Fibroblast of villous mesenchyme (primary cell): ENCODE data around the gene ZNF385B. TPM values are rescaled to one million over a fixed set of nuclear protein-coding genes. Genes with fewer than 3 reads are reported as not detected.
A peak's percentile ranks its signal among the peaks of the same experiment; 100 is the strongest.

Experiments
- DNase-seq: peaks from one replicate; pipeline ENCODE4 v3.0.0-alpha.2; 2010; ENCODE audit warnings: low read depth
- H3K4me3 ChIP-seq: 2 replicates; pipeline ENCODE4 v1.5.1; 2011; ENCODE audit warnings: low read depth, mild to moderate bottlenecking, low read length
- total RNA-seq: library from RNA; depleted of rRNA; stranded (reverse); fragments of >200 nt; gene quantifications from 2 replicates; pipeline ENCODE4 v1.2.3, GENCODE V29; 2012
- TF ChIP-seq, protein P1 (sequence below): IDR thresholded peaks from 2 replicates; pipeline ENCODE4 v1.5.1; 2012; ENCODE audit warnings: low read depth, mild to moderate bottlenecking, low read length; ENCODE audit not compliant: insufficient read depth

Gene ZNF385B
- total RNA-seq, 1 donor, result not detected

- no peak overlapping the region for H3K4me3 ChIP-seq
- TF ChIP-seq, protein P1, sequence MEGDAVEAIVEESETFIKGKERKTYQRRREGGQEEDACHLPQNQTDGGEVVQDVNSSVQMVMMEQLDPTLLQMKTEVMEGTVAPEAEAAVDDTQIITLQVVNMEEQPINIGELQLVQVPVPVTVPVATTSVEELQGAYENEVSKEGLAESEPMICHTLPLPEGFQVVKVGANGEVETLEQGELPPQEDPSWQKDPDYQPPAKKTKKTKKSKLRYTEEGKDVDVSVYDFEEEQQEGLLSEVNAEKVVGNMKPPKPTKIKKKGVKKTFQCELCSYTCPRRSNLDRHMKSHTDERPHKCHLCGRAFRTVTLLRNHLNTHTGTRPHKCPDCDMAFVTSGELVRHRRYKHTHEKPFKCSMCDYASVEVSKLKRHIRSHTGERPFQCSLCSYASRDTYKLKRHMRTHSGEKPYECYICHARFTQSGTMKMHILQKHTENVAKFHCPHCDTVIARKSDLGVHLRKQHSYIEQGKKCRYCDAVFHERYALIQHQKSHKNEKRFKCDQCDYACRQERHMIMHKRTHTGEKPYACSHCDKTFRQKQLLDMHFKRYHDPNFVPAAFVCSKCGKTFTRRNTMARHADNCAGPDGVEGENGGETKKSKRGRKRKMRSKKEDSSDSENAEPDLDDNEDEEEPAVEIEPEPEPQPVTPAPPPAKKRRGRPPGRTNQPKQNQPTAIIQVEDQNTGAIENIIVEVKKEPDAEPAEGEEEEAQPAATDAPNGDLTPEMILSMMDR, result no peak
- no peak for DNase-seq
These were observed 192.2 kb downstream of the ZNF385B start for GRCh38 chr2:179669196-179669595.

DNA sequence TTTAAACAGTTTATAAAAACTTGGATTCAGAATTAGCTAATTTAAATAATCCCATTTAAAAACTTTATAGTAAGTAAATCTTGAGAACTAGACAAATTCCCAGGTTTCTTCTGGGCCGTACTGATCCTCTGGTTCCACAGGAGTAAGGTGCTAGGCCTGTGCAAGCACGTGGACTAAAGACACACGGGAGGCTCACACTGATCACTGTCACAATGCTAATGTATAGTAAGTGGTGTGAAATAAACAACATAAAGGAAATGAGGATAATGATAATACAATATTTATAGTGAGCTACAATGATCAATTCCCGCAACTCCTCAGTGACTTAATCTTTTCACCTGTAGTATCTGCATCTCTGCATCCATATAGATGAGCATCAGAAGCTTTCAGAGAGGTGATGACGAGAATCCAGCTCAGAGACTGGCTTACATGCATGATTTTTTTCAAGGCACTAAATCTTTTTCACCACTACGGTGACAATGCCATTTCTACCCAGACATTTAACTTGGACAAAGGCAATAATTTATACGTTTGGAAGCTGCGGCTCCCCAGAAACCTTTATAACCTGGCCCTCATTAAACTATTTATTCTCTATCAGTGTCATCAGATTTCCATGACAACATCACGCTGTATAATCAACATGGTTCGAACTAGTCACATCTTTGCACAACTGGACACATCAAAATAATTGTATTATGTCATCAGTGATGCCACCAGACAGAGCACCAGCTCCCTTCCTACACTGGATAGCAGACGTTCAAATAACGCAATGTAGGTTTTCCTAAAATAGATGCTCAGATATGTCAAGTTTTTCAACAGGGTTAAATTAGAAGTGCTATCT is 196.2 kb downstream of the ZNF385B start:
- no peak overlapping the region for H3K4me3 ChIP-seq
- DNase-seq, result no peak
- TF ChIP-seq, protein P1, result no peak

GRCh38 chr2:179661986-179662385 is 199.4 kb downstream of the ZNF385B start:
- no peak overlapping the region for H3K4me3 ChIP-seq
- DNase-seq, result no peak
- TF ChIP-seq, protein P1, result no peak

DNA sequence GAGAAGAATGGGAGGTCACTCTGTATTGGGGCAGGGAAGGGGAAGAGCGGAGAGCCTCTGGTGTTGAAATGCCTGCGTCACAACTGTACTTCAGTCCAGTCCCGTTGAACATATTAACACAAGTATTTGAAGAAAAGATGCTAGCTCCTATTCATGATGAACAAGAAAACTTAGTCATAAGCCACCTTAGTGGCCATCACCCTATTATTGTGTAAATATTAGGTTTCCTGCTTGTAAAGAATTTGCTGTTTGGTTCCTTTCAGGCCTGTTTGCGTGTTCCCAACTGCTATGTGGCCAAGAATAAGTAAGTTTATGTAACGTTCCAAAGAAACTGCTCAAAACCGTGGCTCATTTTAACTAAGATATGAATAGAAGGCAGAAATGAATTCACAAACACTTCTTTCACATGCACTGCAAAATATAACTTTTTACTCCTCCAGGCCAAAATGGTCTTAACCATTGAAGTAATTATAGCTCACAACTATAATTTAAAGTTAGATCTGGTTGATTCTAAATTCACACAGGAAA is 204.3 kb downstream of the ZNF385B start:
- TF ChIP-seq, protein P1, result no peak
- no peak for DNase-seq
- no peak overlapping the region for H3K4me3 ChIP-seq

GRCh38 chr2:179655627-179656026 is 205.8 kb downstream of the ZNF385B start:
- TF ChIP-seq, protein P1, result no peak
- DNase-seq, result peak; percentile 15
- H3K4me3 ChIP-seq, result no peak overlapping the region

GRCh38 chr2:179654806-179655205 is 206.6 kb downstream of the ZNF385B start:
- TF ChIP-seq, protein P1, result no peak
- DNase-seq, result no peak

GRCh38 chr2:179652296-179652695 is 209.1 kb downstream of the ZNF385B start:
- TF ChIP-seq, protein P1, result no peak
- no peak for DNase-seq
- no peak overlapping the region for H3K4me3 ChIP-seq

More at GRCh38 chr2:179654806-179655205, 206.6 kb downstream of the ZNF385B start:
- H3K4me3 ChIP-seq, result no peak overlapping the region
